CD4-positive, alpha-beta T cell treated with Interleukin-21 for 1 hour (primary cell): ENCODE measurements around the gene RIMBP2.

Experiments used
- DNase-seq: peaks from one replicate; pipeline ENCODE4 v3.0.0-alpha.2; 2020

RIMBP2 gene

DNA sequence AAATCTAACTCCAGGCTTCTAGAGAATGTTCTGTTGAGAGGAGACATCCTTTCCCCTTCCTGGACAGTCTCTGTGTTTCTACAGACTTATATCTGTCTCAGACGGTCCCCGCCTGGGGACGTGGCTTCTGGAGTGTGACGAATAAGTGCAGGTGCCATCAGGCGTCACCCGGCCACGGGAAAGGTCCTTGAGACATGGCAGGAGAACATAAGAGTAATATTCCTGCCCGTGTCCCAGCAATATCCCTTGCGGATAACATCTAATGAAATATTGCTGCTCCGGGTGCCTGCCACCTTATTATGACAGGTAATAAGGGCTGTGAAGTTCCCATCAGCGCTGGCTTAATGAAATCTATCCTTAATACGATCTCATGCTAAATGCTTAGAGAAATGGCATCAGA is 238.8 kb downstream of the RIMBP2 start:
- DNase-seq: no peak

DNA sequence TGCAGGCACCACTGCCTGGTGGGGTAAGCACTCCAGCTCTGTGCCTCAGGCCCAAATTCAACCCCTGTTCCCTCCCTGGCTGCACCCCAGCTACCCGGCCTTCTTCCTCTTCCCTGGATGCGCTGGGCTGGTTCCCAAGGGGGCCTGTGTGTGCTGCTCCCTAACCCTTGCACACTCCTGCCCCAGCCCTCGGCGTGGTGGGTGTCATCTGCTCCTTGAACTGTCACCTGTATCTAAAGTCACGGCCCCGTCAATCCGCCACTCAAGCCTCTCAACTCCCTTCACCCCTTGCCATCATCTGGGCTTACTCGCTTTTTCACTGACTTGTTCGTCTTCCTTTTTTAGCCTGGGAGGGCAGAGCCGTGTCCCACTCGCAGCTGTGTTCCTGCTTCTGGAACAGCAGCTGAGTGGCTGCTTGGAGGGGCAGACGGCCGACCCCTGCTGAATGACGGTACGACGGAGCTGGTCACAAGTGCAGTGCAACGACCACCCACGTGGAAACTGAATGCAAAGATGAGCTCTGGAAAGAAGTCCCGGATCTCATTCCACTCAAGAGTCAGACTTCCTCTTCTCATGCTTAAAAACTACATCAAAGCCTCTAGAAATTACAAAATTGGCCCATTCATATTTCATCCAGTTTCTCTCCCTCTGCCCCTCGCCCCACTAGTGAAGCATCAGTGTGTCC is 239.5 kb downstream of the RIMBP2 start:
- DNase-seq: no peak

DNA sequence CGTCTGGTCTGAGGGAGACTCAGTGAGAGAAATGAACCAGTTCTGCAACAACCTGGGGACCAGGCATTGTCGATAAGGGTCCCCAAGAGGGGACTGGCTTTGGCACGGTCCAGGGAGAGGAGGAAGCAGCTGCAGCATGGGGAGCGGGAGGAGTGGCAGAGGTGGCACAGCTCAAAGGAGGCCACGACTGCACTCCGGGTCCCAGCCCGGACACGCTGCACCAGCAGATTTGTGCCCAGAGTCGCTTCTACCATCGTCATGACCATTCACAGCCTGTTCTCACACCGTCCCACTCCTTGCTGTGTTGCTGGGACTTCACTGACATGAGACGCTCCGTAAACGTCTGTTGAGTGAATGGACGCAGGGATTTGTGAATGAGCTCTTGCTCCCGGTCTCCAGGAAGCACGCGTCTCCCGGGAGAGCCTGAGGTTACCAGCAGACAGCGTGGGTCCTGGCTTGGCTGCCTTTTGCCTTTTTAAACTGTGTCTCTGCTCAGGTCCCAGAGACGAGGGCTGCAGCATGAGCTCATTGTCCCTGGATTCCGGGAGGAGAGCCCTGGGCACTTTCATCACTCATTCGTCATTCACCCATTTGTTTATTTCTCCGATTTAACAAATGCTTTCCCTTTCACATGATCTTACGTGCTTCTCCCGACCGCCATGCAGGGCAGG is 241.4 kb downstream of the RIMBP2 start:
- DNase-seq: no peak

DNA sequence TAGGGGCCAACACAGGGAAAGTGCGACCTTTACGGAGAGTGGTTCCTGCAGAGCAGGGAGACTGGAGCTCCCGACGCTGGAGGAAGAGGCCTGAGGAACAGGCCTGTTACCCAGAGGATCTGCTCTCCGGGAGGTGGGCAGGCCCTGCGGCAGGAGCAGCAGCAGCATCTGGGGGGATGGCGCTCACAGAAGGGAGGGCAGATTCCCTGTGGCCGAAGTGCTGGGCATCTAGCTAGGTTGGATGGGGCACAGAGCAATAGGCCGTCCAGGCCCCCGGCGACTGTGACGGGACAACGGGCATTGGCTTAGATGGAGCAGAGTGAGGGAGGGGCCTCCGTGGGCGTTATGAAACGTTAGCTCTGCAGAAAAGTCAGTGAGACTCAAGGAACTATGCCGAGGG is 242.8 kb downstream of the RIMBP2 start:
- no peak for DNase-seq

DNA sequence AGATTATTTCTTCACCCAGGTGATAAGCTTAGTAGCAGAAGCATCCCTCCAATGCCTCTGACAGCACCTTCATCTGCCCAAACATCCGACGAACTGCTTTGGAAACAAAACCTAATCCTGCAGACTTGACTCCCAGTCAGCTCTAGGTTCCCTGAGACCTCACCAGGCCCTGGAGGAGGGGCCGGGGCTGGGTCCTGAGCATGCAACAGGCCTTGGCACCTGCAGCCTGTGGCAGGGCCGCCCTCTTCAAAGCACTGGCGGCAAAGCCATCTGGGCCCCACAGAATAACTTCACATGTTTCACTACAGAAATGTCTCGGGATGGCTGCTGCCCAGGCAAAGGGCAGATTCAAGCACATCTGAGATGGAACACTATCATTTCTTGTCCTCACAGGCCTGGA is 245.1 kb downstream of the RIMBP2 start:
- DNase-seq: no peak

DNA sequence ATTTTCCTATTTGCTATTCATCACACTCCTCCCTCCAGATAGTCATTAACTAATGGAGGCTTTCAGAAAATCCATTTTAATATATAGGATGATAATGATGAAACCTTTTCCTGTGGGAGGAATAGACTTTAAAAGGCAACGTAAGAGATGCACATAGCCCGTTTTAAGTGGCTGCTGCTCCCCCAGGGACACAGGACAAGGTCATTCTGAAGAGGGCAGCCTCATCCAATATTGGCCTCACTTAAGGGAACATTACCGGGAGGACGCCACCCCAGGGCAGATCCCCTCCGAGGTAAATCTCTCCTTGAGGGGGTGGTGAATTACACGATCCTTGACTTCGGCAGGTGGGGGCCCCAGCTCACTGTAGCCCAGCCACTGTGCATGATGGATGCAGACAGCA is 246.5 kb downstream of the RIMBP2 start:
- DNase-seq: no peak

DNA sequence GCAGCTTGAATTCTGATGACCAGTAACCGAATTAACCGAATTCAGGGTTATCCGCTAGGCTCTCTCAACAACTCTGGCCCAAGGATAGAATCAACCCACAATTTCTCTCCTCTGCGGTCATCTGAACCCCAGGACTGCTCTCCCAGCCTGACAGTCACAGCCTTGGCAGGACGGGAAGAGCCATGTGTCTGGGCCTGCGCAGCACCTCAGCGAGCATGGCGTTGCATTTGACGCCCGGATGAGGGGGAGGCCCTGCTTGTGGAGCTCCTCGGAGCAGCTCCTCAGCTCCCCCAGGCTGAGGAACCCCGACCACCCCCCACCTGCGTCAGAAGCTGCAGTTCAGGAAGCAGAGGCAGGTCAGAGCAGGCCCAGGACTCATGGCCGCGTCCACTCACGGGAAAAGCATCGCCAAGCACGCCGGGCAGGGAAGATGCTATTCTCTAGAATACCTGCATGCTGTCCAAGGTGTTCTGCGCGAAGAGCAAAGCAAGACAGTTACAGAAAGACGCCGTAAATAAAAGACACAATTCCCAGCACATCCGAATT is 247.3 kb downstream of the RIMBP2 start:
- DNase-seq: no peak

DNA sequence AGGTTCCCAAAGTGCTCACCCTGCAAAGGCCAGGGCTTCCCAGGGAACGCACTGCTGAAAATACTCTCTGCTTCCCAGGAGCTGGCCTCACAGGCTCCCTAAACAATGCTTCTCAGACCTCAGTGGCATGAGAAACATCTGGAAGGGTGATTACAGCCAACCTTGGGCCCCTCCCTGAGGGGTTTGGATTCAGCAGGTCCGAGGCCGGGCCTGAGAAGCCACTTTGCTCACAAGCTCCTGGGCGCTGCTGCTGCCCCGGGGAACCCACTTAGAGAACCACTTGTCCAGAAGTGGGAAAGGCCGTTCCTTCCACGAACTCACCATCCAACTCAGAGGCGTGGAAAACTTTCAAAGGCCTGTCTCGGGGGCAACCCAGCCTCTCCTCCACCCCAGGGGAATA is 247.9 kb downstream of the RIMBP2 start:
- DNase-seq: no peak

DNA sequence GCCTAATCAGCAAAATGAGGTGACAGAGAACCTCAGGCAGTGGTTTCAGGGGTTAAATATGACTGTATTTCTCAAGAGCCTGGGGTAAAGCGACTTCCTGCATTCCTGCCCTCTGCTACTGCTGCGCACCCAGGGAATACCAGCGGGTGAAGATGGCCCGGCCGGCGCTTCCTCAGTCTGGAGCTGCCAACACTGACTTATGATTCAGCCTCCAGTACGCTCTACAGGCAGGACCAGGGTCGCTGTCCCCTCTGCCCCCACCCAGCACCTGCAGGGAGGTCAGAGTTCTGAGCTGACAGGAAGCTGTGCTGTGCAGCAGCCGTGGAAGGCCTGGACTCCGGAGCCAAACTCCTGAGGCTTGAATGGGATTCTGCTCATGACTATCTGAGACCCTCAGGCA is 250.5 kb downstream of the RIMBP2 start:
- DNase-seq: no peak

DNA sequence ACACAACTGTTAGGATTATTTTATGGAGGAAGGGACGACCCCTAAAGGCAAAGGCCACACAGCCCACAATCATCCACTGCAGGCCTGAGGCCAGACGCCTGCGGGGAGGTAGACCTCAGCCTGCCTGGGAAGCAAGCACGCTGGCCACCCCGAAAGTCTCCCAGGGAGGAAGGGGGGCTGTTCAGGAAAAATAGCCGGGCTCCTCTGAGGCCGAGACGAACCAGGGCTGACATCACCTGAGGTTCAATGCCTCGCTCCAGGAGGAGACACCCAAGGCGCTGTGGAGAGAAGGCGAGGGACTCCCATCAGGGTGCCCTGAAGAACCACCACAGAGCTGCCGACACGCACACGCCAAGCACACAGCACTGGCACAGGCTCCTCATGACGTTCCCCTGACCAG is 251.1 kb downstream of the RIMBP2 start:
- DNase-seq: no peak

DNA sequence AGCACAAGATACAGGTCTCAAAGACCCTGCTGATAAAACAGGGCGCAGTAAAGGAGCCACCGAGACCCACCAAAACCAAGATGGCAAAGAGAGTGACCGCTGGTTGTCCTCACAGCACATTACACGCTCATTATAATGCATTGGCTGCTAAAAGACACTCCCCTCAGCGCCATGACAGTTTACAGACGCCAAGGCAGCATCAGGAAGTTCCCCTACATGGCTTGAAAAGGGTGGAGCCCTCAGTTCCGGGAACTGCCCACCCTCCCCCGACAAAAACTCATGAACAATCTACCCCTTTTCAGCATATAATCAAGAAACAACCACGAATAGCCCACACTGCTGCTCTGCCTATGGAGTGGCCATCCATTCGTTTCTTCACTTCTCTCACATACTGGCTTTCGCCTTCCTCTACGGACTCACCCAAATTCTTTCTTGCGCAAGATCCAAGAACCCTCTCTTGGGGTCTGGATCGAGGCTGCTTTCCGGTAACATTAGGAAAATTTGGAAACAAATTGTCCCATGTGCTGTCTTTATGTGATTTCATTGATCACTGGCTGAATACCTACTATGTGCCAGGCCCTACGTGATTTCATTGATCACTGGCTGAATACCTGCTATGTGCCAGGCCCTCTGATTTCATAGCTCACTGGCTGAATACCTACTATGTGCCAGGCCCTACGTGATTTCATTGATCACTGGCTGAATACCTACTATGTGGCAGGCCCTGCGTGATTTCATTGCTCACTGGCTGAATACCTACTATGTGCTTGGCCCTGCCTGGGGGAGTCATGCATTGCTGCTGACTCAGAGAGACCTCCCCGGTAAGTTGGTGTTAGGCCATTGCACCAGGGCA is 252.1 kb downstream of the RIMBP2 start:
- DNase-seq: no peak

DNA sequence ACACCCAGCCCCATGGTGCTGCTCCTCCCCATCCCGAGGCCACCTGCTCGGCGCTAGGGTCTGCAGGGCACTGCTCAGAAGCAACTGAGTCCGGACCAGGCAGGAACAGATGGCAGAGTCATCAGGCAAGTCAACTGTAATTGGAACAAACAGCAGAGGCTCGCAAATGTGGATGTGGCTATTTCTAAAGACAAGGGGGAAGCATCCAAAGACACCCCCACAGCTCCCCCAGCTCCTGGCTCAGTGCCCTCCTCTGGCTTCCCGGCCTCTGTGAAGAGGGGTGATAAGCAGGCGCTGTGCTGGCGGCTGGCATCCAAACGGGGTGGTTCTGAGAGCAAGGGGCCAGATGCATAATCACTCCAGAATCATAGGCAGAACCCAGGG is 252.8 kb downstream of the RIMBP2 start:
- DNase-seq: no peak

DNA sequence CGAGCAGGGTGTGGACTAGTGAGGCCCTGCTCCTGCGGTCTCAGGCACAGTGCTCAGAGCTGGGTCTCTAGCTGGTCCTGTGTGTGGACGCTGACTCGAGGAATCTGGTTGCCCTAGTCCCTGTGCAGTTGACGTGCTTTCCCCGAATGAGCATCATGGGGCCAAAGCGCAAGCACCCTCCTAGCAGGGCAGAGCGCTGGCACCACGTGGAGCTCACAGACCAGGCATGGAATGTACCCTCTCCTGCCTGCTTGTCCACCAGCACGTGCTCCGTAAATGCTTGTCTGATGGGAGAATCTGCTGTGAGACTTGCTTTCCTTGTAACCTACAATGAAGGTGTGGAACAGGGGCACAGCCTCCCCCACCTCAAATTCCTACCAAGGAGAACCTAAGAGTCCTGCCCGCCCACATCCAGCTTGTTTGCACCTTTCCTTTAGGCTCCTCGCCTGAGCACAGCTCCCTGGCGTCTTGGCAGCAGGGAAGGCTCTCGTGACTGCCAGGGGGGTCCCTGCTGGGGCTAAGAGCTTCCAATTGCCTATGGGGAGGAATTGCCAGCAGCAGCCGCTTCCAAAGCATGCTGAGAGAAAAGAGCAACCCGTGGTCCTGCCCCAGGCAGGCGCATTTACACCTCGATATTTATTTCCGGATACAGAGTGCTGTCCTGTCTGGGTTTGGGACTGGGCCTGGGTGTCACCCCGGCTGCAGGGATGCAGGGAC is 253.4 kb downstream of the RIMBP2 start:
- no peak for DNase-seq

DNA sequence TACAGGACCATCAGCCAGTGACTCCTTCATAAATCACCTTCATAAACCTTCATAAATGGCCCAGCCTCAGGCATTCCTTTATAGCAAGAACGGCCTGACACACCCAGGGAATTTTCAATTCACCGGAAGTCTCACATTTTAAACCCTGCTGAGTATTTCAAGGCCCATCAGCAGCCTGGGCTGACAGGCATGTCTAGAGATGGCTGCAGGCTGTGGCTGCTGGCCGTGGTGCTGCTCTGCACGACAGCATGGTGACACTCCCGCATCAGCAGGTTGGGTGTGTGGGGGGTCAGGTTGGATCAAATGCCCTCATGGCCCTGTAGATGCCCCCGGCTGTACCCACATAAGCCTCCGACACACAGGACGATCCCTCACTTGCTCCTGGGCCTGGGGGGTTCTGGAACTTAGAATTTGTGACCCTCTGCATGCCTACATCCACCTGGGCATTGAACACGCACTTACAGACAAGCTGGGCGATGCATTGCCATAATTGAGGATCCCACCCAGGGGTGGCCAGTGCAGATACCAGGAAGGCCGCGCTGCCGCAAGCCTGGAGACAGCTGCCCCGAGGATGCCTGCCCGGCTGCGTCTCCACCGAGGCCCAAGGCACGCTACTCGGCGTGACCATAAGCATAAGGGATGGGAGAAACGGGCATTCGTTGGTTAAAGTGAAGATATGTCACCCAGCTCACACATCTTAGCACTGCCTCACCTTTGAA is 254.1 kb downstream of the RIMBP2 start:
- DNase-seq: no peak

DNA sequence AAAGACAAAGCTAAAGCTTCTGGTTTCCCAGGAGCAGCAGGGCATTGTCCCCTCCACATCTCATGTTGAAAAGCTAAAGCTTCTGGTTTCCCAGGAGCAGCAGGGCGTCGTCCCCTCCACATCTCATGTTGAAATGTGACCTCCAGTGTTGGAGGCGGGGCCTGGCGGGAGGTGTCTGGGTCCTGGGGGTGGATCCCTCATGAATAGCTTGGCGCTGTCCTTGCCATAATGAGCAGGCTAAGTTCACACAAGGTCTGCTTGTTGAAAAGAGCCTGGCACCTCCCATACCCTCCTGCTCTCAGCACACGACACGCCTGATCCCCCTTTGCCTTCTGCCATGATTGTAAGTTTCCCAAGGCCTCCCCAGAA is 254.7 kb downstream of the RIMBP2 start:
- DNase-seq: no peak

DNA sequence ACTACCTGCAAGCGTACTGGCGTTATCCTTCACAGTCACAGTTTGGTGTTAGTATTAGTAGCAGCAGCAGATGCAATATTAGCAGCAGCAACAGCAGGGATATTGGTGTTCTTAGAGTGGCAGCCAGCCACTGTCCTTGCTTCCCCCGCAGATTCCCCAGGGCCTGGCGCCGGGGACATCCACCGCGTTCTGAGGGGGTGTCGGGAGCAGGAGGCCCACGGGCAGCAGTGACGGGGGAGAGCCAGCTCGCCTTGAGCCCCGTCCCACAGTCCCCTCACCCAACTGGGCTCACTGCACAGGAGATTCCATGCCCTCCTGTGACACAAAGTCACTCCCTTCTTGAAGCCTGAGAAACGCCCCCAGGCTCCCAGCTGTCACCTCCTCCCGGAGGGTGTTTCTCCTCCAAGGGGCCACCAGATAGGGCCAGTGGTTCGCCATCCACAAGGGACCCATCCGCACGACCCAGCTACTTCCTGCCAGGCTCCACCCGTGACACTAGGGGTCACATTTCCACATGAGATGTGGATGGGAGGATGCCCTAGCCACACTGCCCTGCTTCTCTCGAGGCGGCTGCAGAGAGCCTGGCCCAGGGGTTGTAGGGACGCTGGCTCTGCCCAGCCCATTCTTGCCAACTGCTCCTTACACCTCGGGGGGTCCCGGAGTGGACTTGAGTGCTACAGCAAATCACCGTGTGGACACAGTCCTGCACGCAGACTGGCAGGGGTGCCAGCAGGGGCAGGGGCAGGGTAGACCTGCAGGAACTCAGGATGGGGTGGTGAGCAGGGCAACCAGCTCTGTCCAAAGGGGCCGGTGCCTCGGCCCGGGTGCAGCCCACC is 255.3 kb downstream of the RIMBP2 start:
- DNase-seq: no peak

DNA sequence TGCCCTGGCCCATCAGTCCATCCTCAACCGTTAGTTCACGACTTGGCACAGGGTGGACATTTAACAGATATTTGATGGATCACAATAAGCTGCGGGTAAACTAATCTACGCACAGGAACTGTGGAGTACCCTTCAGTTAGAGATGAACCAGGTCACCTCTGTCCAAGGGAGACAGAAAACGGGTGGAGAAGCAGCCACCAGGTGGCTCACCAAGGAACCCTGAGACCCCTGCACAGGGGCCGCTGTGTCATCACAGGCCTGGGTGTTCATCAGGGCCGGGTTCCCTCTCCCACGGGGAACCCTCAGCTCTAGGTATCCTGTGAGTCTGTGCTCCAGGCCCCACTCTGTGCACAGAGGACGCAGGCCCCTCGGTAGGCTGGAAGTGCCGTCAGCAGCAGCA is 256.2 kb downstream of the RIMBP2 start:
- no peak for DNase-seq

DNA sequence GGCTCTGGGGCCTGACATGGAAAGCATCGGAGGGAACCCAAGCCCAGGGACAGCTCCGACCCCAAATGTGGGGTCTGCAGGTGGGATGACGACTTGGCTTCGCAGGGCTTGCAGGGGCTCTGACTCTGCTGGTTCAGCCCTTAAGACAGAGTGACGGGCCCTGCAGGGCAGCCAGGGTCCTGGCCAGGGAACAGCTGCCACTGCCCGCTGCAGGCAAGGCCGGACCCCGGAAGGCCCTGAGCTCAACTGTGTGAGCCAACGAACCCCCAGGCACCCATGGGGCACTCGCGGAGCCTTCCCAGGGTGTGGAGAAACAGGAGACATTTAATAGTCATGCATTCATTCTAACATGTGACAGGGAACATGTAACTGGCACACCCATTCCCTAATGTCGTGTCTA is 257.8 kb downstream of the RIMBP2 start:
- no peak for DNase-seq

DNA sequence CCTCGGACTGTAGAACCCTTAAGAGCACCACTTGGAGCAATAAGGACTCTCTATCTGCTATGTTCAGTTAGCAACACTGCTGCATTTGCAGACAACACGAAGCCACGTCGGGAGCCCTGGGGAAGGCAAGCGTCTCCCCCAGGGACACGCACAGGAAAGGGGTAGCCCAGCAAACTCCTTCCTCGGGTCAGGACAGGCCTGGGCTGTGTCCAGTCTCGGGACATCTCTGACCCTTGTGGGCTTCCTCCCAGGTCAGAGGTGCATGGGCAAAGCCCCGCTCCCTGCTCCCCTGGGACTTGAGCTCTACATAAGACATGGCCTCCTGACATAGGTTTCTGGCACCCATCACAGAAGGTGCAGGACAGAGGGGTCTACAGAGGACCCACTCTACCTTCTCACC is 258.9 kb downstream of the RIMBP2 start:
- no peak for DNase-seq

DNA sequence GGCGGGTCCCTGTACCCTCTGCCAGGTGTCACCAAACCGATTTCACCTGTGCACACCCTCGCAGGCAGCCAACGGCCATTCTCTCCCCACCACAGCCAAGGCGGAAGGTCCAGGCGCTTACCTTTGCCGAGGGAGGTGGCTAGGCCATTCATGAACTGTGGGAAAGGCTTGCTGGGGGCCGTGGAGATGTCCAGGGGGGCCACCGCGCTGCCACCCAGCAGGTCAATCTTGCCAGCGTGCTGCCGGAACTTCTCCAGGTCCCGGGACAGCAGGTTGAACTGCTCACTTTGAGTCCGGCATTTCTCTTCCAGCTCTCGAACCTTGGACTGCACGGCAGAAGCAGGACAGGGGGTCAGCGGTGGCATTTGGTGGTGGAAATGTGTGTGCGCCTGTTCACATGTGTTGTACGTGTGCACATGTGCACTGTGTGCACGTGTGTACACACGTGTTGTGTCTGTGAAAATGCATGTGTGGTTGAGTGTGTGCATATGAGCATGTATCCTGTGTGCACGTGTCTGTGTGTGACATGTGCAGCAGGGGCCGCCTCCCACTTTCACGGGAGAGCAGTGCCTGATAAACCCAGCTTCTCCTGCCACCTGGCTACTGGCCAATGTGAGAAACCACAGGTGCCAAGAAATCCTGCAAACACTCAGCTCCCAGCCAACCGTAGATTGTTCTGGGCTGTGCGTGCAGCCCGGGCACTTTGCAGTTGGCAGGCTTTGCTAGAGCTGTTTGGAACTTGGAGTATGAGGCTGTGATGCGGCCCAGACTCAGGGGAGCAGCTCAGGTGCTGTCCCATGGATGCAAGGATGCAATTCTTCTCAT is 259.5 kb downstream of the RIMBP2 start:
- no peak for DNase-seq

DNA sequence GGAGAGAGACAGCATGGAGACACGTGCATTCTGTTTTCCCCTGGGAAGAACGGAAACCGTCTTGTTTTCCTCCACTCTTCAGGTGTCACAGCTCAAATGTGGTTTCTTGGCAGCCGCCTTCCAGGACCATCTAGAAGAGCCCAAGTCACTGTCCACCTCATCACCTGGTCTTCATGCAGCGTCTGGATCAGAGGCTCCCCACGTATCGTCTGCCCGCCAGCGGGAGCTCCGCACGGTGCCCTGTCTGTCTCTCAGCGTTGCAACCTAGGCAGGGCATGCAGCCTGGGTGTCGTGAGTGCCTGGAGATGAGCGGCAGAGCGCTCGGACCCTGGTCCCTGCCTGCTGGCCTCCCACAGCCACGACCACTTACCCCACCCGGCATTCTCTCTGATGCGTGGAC is 260.9 kb downstream of the RIMBP2 start:
- DNase-seq: no peak
